Measurements from ENCODE around the gene DCAF12.

- TF ChIP-seq CTCF (IDR thresholded peaks at IDR 0.05) (no peak), EZH2 (IDR thresholded peaks at IDR 0.05; ENCODE audit: borderline replicate concordance, insufficient read depth, low read depth, low read length, poor library complexity, severe bottlenecking) (no peak)
These were observed 16.6 kb upstream of the DCAF12 start for GRCh38 chr9:34143116-34143515.
